Effector CD4-positive, alpha-beta T cell (primary cell): ENCODE measurements around the gene SPSB2.
"Not testable (repeated sequence)": the region's sequence is repeated elsewhere in the genome, so short reads cannot be mapped to it uniquely, and the experiment has no call there.

Experiments used
- DNase-seq: peaks from one replicate; pipeline ENCODE4 v3.0.0-alpha.2; 2020

SPSB2 gene

GRCh38 chr12:6899837-6900519 lies 26.9 kb upstream of the SPSB2 start:
- no peak for DNase-seq

GRCh38 chr12:6899427-6899826 lies 26.3 kb upstream of the SPSB2 start:
- no peak for DNase-seq

DNA sequence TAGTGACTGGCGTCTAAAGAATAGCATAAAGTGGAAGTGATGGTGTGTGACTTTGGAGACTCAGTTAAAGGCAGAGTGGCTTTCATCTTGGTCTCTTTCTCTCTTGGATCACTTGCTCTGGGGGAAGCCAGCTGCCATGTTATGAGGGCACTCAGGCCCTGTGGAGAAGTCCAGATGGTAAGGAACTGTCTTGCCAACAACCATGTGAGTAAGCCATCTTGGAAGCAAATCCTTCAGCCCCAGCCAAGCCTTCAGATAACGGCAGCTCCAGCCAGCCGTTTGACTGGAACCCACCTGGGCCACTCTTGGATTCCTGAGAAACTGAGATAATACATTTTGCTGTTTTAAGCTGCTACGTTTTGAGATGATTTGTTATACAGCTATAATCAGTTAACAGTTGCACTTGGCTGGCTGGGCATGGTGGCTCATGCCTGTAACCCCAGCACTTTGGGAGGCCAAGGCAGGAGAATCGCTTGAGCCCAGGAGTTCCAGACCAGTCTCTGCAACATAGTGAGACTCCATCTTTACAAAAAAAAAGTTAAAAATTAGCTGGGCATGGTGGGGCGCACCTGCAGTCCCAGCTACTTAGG lies 23.8 kb upstream of the SPSB2 start:
- no peak for DNase-seq

DNA sequence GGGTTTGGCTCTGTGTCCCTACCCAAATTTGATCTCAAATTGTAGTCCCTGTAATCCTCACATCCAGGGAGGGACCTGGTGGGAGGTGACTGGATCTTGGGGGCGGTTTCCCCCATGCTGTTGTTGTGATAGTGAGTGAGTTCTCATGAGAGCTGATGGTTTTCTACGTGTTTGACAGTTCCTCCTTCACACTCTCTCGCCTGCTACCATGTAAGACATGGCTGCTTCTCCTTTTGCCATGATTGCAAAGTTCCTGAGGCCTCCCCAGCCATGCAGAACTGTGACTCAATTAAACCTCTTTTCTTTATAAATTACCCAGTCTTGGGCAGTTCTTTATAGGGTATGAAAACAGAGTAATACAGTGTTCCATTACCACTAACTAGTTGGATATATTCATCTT lies 21.2 kb upstream of the SPSB2 start:
- DNase-seq = no peak

DNA sequence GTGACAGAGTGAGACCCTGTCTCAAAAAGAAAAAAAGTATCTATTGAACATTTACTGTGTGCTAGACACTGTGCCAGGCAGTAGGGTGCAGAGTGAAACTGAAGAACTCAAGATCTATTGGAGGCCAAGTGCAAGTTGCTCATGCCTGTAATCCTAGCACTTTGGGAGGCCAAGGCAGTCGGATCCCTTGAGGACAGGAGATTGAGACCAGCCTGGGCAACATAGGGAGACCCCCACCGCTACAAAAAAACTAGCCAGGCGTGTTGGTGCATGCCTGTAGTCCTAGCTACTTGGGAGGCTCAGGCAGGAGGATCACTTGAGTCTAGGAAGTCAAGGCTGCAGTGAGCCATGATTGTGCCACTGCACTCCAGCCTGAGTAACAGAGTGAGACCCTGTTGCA lies 19.6 kb upstream of the SPSB2 start:
- not testable (repeated sequence) for DNase-seq

- DNase-seq = no peak
Observed at GRCh38 chr12:6891646-6892001, 18.5 kb upstream of the SPSB2 start.

DNA sequence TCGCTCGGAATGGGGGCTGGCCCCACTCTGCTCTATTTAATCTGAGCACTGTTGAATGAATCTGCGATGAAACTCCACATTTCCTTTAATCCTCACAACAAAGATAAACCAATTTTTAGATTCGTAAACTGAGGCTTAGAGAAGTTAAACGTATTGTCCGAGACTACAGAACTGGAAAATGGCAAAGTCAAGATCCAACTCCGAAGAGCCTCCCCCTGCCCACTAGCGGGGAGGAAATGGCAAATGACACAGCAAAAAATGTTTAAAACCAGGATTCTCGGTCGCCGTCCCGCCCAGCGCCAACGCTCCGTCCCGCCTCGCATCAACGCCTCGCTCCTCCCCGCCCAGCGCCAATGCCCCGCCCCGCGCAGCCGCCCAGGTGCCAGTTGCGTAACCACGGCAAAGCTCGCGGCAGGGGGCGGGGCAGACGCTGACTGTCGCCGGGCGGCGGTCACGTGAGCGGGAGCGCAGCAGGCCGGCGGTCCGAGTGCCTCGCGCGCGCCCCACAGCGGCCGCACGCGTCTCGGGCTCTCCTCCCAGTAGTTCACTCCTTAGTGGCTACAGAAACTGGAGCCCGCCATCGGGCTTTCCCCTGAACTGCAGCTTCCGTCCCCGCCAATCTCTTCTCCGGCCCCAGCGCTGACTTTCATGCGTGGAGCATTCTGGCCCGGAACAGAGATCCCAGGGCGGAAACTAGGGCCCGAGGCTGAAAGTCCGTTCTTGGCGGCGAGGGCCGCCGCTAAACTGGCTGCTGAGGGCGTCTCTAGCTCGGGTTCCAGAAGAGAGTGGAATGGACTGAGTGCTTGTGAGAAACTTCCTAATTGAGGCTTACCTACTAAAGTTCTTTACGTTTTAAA lies 17.9 kb upstream of the SPSB2 start:
- DNase-seq = peak; percentile 99

DNA sequence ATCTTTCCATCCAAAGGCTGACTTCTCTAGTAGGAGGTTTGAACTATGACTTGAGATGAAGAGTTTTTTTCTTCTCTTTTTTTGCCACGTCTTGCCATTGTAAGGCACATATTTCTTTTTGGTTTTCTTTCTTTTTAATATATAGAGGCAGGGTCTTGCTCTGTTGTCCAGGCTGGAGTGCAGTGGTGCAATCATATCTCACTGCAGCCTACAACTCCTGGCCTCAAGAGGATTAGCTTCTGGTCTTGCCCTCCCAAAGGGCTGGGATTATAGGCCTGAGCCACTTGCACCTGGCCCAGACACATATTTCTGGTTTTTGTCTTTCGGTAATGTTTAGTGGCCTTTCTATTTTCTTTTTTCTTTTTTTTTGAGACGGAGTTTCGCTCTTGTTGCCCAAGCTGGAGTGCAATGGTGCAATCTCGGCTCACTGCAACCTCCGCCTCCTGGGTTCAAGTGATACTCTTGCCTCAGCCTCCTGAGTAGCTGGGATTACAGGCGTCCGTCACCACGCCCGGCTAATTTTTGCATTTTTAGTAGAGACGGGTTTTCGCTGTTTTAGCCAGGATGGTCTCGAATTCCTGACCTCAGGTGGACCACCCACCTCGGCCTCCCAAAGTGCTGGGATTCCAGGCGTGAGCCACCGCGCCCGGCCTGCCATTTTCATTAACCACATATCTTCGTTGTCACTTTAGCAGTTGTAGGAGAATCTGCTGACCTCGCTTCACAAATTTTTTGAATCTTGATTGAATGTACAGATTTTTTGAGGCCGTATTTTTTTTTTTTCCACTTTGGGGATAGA lies 16.9 kb upstream of the SPSB2 start:
- not testable (repeated sequence) for DNase-seq

DNA sequence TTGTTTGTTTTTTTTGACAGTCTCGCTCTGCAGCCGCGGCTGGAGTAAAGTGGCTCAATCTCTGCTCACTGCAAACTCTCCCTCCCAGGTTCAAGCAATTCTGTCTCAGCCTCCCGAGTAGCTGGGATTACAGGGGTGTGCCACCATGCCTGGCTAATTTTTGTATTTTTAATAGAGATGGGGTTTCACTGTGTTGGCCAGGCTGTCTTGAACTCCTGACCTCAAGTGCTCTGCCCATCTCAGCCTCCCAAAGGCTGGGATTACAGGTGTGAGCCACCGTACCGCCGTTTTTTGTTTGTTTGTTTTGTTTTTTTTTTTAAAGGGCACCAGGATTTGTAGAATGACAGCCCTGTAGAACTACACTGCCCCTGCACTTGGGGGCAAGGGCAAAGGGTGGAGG lies 15.7 kb upstream of the SPSB2 start:
- DNase-seq = not testable (repeated sequence)

DNA sequence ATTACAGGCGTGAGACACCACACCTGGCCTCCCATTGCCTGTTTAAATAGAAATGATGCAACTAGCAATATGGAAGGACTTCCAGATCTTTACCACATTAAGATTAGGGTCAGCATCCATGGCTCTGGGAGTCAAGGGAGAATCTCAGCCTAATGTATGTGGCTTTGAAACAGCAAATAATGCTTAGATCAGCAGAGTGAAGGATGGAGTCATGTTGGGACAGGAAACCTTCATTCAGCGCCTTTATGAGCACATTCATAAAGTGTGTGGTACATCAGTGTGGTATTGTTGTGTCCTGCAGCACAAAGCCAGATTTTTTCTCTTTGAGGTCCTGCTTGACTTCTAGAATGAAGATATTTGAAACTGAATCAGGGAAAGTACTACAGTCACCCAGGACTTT lies 15.3 kb upstream of the SPSB2 start:
- no peak for DNase-seq

GRCh38 chr12:6887460-6887859 lies 14.4 kb upstream of the SPSB2 start:
- DNase-seq = no peak

DNA sequence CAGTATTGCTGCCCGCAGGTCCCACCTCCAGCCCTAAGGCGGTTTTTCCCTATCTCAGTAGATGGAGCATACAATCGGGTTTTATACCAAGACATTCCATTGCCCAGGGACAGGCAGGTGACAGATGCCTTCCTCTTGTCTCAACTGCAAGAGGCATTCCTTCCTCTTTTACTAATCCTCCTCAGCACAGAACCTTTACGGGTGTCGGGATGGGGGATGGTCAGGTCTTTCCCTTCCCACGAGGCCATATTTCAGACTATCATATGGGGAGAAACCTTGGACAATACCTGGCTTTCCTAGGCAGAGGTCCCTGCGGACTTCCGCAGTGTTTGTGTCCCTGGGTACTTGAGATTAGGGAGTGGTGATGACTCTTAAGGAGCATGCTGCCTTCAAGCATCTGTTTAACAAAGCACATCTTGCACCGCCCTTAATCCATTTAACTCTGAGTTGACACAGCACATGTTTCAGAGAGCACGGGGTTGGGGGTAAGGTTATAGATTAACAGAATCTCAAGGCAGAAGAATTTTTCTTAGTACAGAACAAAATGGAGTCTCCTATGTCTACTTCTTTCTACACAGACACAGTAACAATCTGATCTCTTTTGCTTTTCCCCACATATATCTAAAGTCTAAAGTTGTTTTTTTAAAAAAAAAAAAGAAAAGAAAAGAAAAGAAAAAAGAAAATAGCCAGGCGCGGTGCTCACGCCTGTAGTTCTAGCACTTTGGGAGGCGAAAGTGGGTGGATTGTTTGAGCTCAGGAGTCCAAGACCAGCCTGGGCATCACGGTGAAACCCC lies 13.3 kb upstream of the SPSB2 start:
- not testable (repeated sequence) for DNase-seq

- no peak for DNase-seq
Observed at GRCh38 chr12:6884539-6884938, 11.4 kb upstream of the SPSB2 start.

DNA sequence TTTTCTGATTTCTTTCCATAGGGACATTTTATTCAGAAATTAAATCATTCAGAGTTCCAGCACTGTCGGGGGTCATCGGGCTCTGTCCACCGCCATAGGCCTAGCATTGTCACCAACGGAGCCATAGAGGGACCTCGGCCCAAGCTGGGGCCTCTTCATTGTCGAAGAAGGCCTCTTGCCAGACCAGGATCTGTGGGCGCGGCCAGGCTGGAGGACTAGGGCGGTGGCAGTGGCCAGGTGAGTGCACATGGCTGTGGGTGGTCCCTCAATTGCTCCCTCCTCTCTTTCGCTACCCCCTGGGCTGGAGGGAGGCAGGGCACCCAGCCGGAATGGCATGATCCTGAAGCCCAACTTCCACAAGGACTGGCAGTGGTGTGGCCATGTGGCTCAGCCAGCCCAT lies 10.6 kb upstream of the SPSB2 start:
- no peak for DNase-seq

GRCh38 chr12:6883252-6883651 lies 10.1 kb upstream of the SPSB2 start:
- no peak for DNase-seq

DNA sequence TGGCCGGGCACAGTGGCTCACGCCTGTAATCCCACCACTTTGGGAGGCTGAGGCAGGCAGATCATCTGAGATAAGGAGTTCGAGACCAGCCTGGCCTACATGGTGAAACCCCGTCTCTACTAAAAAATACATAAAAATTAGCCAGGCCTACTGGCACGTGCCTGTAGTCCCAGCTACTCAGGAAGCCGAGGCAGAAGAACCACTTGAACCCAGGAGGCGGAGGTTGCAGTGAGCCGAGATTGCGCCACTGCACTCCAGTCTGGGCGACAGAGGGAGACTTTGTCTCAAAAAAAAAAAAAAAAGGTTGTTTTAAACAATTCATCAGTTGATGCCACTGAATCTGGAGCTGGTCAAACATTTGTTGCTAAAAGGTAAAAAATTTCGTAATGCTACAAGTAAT lies 6.7 kb upstream of the SPSB2 start:
- DNase-seq = not testable (repeated sequence)

GRCh38 chr12:6874015-6874368 lies 889 bp upstream of the SPSB2 start:
- not testable (repeated sequence) for DNase-seq

GRCh38 chr12:6872073-6873048 lies 742 bp downstream of the SPSB2 start:
- peak; percentile 77 for DNase-seq

DNA sequence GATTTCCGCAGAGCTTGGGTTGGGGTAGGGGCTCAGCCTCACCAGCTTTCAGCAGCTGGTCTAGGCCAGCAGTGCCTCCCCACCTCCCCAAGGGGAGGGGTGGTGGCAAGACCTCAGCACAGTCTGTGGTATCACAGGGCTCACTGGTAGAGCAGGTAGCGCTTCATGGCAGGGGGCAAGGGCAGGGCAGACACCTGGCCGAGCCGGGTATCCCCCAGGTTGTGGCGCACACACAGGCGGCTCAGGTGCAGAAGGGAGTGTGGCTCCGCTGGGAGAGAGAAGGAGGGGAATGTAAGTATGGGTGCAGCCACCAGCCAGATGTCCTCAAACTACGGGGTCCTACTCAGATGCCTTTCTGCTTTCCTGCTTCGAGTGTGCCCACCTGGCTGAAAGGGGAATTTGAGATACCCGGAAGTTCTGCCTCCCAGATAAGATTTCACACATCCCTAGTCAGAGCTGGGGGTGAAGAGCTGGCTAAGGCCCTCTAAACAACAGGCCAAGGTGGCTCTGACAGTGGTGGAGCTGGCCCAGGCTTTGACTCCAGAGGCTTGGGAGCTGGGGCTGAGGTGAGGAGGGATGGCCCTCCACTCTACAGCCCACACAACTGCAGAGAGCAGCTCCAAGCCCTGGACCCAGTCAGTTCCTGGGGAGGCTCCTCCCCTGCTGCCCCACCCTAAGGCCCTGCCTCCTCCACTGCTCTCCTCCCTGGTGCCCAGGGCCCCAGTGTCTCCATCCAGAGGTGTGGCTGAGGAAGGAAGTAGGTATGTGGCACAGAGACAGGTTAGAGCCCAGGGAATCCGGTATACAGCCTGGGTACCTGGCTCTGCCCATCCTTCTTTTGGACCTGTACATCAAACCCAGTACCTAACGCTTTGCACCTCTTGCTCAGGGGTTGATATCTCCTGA lies 1.8 kb downstream of the SPSB2 start:
- no peak for DNase-seq

GRCh38 chr12:6870304-6870703 lies 2.8 kb downstream of the SPSB2 start:
- not testable (repeated sequence) for DNase-seq
